ENCODE data around the gene CDRT15.

DNA sequence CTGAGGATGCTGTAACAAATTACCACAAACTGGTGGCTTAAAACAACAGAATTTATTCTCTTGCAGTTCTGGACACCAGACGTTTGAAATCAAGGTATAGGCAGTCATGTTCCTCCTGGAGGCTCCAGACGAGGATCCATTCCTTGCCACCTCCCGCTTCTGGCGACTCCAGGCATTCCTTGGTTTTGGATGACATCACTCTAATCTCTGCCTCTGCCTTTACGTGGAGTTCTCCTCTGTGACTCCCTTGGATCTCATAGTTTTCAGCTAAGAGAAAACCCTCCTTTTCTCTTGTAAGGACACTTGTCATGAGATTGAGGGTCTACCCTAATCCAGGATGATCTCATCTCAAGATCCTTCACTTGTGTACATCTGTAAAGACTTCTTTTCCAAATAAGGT lies 32.8 kb upstream of the CDRT15 start:
- no peak for TF ChIP-seq POLR2A (IDR thresholded peaks at IDR 0.05)
- TF ChIP-seq, protein P1, sequence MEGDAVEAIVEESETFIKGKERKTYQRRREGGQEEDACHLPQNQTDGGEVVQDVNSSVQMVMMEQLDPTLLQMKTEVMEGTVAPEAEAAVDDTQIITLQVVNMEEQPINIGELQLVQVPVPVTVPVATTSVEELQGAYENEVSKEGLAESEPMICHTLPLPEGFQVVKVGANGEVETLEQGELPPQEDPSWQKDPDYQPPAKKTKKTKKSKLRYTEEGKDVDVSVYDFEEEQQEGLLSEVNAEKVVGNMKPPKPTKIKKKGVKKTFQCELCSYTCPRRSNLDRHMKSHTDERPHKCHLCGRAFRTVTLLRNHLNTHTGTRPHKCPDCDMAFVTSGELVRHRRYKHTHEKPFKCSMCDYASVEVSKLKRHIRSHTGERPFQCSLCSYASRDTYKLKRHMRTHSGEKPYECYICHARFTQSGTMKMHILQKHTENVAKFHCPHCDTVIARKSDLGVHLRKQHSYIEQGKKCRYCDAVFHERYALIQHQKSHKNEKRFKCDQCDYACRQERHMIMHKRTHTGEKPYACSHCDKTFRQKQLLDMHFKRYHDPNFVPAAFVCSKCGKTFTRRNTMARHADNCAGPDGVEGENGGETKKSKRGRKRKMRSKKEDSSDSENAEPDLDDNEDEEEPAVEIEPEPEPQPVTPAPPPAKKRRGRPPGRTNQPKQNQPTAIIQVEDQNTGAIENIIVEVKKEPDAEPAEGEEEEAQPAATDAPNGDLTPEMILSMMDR (IDR thresholded peaks at IDR 0.05): no peak
